ENCODE data around the gene WDR88.
"Not testable (repeated sequence)": the region's sequence is repeated elsewhere in the genome, so short reads cannot be mapped to it uniquely, and the experiment has no call there.

DNA sequence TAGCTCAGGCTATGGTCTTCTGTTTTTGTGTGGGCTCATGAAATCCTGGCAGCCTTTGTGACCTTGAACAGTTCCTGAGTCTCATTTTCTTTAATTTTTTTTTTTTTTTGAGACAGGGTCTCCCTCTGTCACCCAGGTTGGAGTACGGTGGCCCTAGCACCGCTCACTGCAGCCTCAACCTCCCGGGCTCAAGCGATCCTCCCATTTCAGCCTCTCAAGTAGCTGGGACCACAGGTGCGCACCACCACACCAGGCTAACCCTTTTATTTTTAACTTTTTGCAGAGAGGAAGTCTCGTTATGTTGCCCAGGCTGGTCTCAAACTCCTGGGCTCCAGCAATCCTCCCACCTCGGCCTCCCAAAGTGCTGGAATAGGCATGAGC lies 77.9 kb downstream of the WDR88 start:
- TF ChIP-seq, protein P1, sequence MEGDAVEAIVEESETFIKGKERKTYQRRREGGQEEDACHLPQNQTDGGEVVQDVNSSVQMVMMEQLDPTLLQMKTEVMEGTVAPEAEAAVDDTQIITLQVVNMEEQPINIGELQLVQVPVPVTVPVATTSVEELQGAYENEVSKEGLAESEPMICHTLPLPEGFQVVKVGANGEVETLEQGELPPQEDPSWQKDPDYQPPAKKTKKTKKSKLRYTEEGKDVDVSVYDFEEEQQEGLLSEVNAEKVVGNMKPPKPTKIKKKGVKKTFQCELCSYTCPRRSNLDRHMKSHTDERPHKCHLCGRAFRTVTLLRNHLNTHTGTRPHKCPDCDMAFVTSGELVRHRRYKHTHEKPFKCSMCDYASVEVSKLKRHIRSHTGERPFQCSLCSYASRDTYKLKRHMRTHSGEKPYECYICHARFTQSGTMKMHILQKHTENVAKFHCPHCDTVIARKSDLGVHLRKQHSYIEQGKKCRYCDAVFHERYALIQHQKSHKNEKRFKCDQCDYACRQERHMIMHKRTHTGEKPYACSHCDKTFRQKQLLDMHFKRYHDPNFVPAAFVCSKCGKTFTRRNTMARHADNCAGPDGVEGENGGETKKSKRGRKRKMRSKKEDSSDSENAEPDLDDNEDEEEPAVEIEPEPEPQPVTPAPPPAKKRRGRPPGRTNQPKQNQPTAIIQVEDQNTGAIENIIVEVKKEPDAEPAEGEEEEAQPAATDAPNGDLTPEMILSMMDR (IDR thresholded peaks at IDR 0.05; ENCODE audit: low read depth, low read length, poor library complexity, severe bottlenecking) = not testable (repeated sequence)
- not testable (repeated sequence) for TF ChIP-seq EZH2phosphoT487 (IDR thresholded peaks at IDR 0.05; ENCODE audit: borderline replicate concordance, low read length)

All from DOHH2 (cell line).